GM21737 (cell line): ENCODE data around the gene CD1B.
"Not testable (repeated sequence)": the region's sequence is repeated elsewhere in the genome, so short reads cannot be mapped to it uniquely, and the experiment has no call there.

Source experiments
- ATAC-seq: cut with Tn5 transposase; IDR thresholded peaks from one replicate; pipeline ENCODE4 v1.9.1; 2021; ENCODE audit warnings: mild to moderate bottlenecking, moderate library complexity; ENCODE audit not compliant: unreplicated experiment

Gene CD1B

GRCh38 chr1:158331481-158332150 lies at the start of gene CD1B:
CD1B (minus strand) TSS chr1:158331531; CDS start chr1:158331423, 108 bp downstream.
- ATAC-seq = no peak

GRCh38 chr1:158374860-158375259 lies 43.5 kb upstream of the CD1B start:
- no peak for ATAC-seq

- ATAC-seq = not testable (repeated sequence)
These were observed 42.8 kb upstream of the CD1B start for GRCh38 chr1:158374101-158374500.

- ATAC-seq = peak; percentile 95
These were observed 40.0 kb upstream of the CD1B start for GRCh38 chr1:158371188-158371953.

- no peak for ATAC-seq
These were observed 35.5 kb upstream of the CD1B start for GRCh38 chr1:158366783-158367182.

- ATAC-seq = no peak
These were observed 31.6 kb upstream of the CD1B start for GRCh38 chr1:158362941-158363340.

- no peak for ATAC-seq
These were observed 31.2 kb upstream of the CD1B start for GRCh38 chr1:158362482-158362881.

- no peak for ATAC-seq
These were observed 26.1 kb upstream of the CD1B start for GRCh38 chr1:158357441-158357840.

GRCh38 chr1:158356616-158357015 lies 25.3 kb upstream of the CD1B start:
- ATAC-seq = no peak

GRCh38 chr1:158355773-158356285 lies 24.5 kb upstream of the CD1B start:
- no peak for ATAC-seq

- ATAC-seq = no peak
These were observed 22.9 kb upstream of the CD1B start for GRCh38 chr1:158354255-158354654.

GRCh38 chr1:158353303-158354075 lies 22.2 kb upstream of the CD1B start, which contains the start of gene CD1E:
CD1E (plus strand) TSS chr1:158353894; CDS start chr1:158353989, 95 bp downstream.
- ATAC-seq = no peak

GRCh38 chr1:158348946-158349345 lies 17.6 kb upstream of the CD1B start:
- not testable (repeated sequence) for ATAC-seq

- not testable (repeated sequence) for ATAC-seq
These were observed 5.1 kb upstream of the CD1B start for GRCh38 chr1:158336413-158336812.

GRCh38 chr1:158335213-158335532 lies 3.8 kb upstream of the CD1B start:
- no peak for ATAC-seq

GRCh38 chr1:158334526-158335212 lies 3.3 kb upstream of the CD1B start:
- no peak for ATAC-seq

- ATAC-seq = no peak
These were observed 2.2 kb upstream of the CD1B start for GRCh38 chr1:158333405-158334155.

- no peak for ATAC-seq
These were observed 265 bp downstream of the CD1B start for GRCh38 chr1:158331106-158331425.

- no peak for ATAC-seq
These were observed 783 bp downstream of the CD1B start for GRCh38 chr1:158330391-158331105.

GRCh38 chr1:158329733-158330132 lies 1.6 kb downstream of the CD1B start:
- ATAC-seq = no peak
